NT2/D1 (cell line): ENCODE data around the gene CFAP58.

Experiments used
- DNase-seq: peaks from one replicate; pipeline ENCODE4 v3.0.0-alpha.2; 2011; ENCODE audit warnings: low read depth, low spot score
- H3K27me3 ChIP-seq: 2 replicates; pipeline ENCODE4 v1.6.0; 2011; ENCODE audit warnings: mild to moderate bottlenecking; ENCODE audit not compliant: insufficient read length, insufficient read depth
- H3K36me3 ChIP-seq: 2 replicates; pipeline ENCODE4 v1.6.1; 2011; ENCODE audit warnings: mild to moderate bottlenecking, low read length, mixed read lengths; ENCODE audit not compliant: insufficient read depth, insufficient read length
- H3K4me1 ChIP-seq: 2 replicates; pipeline ENCODE4 v1.5.1; 2011; ENCODE audit not compliant: insufficient read depth, insufficient read length
- H3K4me3 ChIP-seq: 2 replicates; pipeline ENCODE4 v1.5.1; 2011; ENCODE audit warnings: low read depth; ENCODE audit not compliant: insufficient read length
- H3K9ac ChIP-seq: 2 replicates; pipeline ENCODE4 v1.6.0; 2011; ENCODE audit warnings: low read depth; ENCODE audit not compliant: insufficient read length
- H3K9me3 ChIP-seq: 2 replicates; pipeline ENCODE4 v1.5.1; 2011; ENCODE audit warnings: mild to moderate bottlenecking, low read length; ENCODE audit not compliant: insufficient read depth
- SUZ12 ChIP-seq: IDR thresholded peaks from 2 replicates; pipeline ENCODE4 v1.6.1; 2011; ENCODE audit not compliant: insufficient read length, insufficient read depth; ENCODE audit errors: extremely low read depth
- YY1 ChIP-seq: IDR thresholded peaks from 2 replicates; pipeline ENCODE4 v1.6.1; 2011; ENCODE audit not compliant: insufficient read length, insufficient read depth
- ZNF274 ChIP-seq: IDR thresholded peaks from 2 replicates; pipeline ENCODE4 v1.6.1; 2011; ENCODE audit warnings: mild to moderate bottlenecking, low read depth, low read length

The CFAP58 gene

GRCh38 chr10:104337985-104338735 is 15.5 kb upstream of the CFAP58 start, which contains the start of gene ITPRIP:
Gene ITPRIP (minus strand): TSS chr10:104338465. CDS start chr10:104316051, 22,414 bp downstream.
- Histone ChIP-seq H3K4me1 (peaks cover 7% of the 10 kb centered on the region), H3K4me3 (peak within 1 kb of the TSS; percentile 75), H3K9me3 (no peaks in the 10 kb centered on the region), H3K9ac (peak within 1 kb of the TSS; percentile 79), H3K36me3 (peaks cover 16% of the 10 kb centered on the region), H3K27me3 (peaks cover 17% of the 10 kb centered on the region)
- TF ChIP-seq ZNF274 (no peak), SUZ12 (no peak), YY1 (no peak)
- no peak for DNase-seq

DNA sequence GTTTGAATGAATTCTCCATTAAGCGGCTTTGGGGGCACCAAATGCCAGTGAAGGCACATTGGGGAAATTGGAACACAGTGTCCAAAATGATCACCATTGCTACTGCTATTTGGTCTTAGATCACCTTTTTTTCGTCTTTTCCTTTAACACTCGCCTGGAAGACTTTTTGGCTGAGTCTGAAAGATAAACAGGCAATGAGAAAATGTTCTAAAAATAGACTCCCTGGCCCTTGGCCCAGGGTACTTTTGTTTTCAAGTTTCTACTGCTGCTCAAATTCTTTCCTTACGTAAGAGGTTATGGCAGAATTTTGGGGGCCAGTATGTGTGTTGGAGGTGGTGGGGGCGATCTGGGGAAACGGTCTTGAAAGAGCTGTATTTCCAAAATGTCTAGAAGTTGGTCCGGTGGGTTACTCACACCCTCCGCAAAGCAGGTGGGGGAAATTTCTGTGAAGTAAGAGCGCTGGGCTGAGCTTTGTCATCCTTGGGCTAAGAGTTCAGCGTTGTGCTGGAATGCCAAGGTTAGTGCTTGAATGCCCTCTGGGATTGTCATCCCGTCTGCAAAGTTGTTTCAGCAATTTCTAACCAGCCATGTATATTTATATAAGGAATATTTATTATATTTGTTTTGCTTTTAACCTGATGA is 14.0 kb upstream of the CFAP58 start:
- Histone ChIP-seq H3K9ac (peak overlapping the region; percentile 21), H3K4me3 (peak overlapping the region; percentile 75)

DNA sequence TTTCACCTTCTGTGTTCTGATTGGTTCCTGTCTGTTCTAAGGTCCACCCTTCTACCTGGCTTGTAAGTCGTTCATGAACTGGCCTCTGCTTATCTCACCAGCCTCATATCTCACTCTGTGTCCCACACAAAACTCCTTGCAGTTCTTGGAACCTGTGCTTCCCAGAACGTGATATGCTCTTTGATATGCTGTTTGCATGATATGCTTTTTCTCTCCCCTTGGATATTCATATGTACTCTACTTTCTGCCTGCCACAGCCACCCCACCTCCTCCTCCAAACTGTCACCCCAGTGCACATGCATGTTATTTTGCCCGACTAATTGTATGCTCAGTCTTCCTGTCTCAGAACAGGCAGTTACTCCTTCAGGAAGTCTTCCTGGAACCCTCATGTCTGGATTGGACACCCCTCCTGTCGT is 13.5 kb upstream of the CFAP58 start:
- no peaks in the 10 kb centered on the region for H3K9me3 ChIP-seq
- peaks cover 17% of the 10 kb centered on the region for H3K27me3 ChIP-seq
- H3K4me1 ChIP-seq, result peaks cover 3% of the 10 kb centered on the region
- no peak overlapping the region for H3K9ac ChIP-seq
- no peak overlapping the region for H3K4me3 ChIP-seq
- H3K36me3 ChIP-seq, result peaks cover 6% of the 10 kb centered on the region
- DNase-seq, result no peak
- no peak for TF ChIP-seq SUZ12
- no peak for TF ChIP-seq YY1
- no peak for TF ChIP-seq ZNF274

More for the DNA sequence above, 14.0 kb upstream of the CFAP58 start:
- DNase-seq, result no peak
- peaks cover 17% of the 10 kb centered on the region for H3K27me3 ChIP-seq
- peaks cover 11% of the 10 kb centered on the region for H3K36me3 ChIP-seq
- TF ChIP-seq ZNF274 (no peak), YY1 (no peak), SUZ12 (no peak)
- H3K9me3 ChIP-seq, result no peaks in the 10 kb centered on the region
- peaks cover 3% of the 10 kb centered on the region for H3K4me1 ChIP-seq

DNA sequence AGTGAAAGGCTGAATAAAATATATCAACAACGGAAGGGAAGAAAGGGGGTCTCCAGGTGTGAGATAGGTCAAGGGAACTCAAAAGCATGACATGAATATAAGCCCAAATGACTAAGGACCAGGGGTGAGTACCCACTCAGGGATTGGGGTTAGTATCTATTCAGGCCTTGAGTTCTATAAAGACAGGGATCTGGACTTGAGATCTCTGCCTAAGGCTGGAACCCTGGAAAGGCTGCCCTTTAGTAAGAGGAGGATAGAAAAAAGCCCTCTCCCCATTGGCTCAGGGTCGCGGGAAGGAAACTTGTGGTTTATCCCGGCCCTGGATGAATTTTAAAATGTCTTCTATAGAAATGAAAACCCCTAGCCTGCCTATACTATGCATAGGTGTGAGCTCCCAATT is 13.0 kb upstream of the CFAP58 start:
- DNase-seq, result no peak
- peaks cover 3% of the 10 kb centered on the region for H3K4me1 ChIP-seq
- no peak for TF ChIP-seq SUZ12
- no peak for TF ChIP-seq ZNF274
- TF ChIP-seq YY1, result no peak
- H3K36me3 ChIP-seq, result peaks cover under 1% of the 10 kb centered on the region
- no peak overlapping the region for H3K4me3 ChIP-seq
- H3K9me3 ChIP-seq, result no peaks in the 10 kb centered on the region
- H3K9ac ChIP-seq, result no peak overlapping the region
- peaks cover 17% of the 10 kb centered on the region for H3K27me3 ChIP-seq

DNA sequence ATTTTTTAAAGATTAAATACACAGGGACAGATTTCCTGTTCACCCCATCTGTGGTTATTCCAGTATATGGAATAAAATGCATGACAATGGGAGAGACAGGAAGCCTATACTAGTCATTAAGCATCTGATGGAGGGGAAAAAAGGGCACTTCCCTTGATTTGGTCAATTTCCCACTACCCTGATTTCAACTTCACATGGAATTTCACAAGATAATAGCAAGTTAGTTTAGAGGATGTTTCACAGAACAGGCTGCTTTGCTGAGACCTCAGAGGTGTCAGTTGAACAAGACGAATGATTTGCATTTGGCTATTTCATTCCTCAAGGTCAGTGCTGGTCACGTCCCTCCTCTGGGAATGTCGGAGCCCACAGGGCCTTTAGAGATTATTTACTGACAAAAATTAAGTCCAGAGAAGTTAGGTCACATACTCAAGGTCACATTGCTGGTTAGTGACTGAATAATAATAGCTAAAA is 10.7 kb upstream of the CFAP58 start:
- H3K27me3 ChIP-seq, result peaks cover 17% of the 10 kb centered on the region
- no peak overlapping the region for H3K9ac ChIP-seq
- H3K36me3 ChIP-seq, result no peaks in the 10 kb centered on the region
- DNase-seq, result no peak
- H3K9me3 ChIP-seq, result no peaks in the 10 kb centered on the region
- H3K4me3 ChIP-seq, result no peak overlapping the region
- peaks cover 3% of the 10 kb centered on the region for H3K4me1 ChIP-seq
- TF ChIP-seq ZNF274, result no peak
- no peak for TF ChIP-seq SUZ12
- no peak for TF ChIP-seq YY1

DNA sequence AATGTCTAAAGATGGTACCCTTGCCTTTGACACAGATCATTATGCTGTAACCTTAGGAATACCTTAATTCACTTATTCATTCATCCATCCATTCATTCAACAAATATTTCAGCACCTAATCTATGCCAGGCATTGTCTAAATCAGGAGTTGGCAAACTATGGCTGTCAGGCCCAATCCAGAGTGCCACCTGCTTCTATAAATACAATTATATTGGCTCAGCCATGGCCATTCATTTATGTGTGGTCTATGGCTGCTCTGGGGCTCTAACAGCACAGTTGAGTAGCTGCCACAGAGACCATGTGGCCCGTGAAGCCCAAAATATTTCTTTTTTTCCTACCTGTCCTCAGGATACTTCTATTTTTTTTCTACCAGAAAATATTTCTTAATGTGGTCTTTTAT is 9.4 kb upstream of the CFAP58 start:
- no peak for DNase-seq

GRCh38 chr10:104345515-104345914 is 8.1 kb upstream of the CFAP58 start:
- H3K27me3 ChIP-seq, result peaks cover 2% of the 10 kb centered on the region
- H3K9ac ChIP-seq, result no peak overlapping the region

More for the DNA sequence above, 9.4 kb upstream of the CFAP58 start:
- TF ChIP-seq ZNF274 (no peak), YY1 (no peak), SUZ12 (no peak)
- Histone ChIP-seq H3K4me1 (peaks cover 2% of the 10 kb centered on the region), H3K4me3 (no peak overlapping the region), H3K9ac (no peak overlapping the region), H3K27me3 (peaks cover 14% of the 10 kb centered on the region), H3K9me3 (no peaks in the 10 kb centered on the region), H3K36me3 (no peaks in the 10 kb centered on the region)

More at GRCh38 chr10:104345515-104345914, 8.1 kb upstream of the CFAP58 start:
- no peaks in the 10 kb centered on the region for H3K9me3 ChIP-seq
- H3K4me3 ChIP-seq, result no peak overlapping the region
- no peaks in the 10 kb centered on the region for H3K36me3 ChIP-seq
- no peak for TF ChIP-seq YY1
- TF ChIP-seq ZNF274, result no peak
- TF ChIP-seq SUZ12, result no peak
- no peak for DNase-seq
- H3K4me1 ChIP-seq, result no peaks in the 10 kb centered on the region
